ENCODE results near the gene CPLX4. TPM values are rescaled to one million over a fixed set of nuclear protein-coding genes. Genes with fewer than 3 reads are reported as not detected.

CPLX4 gene
- total RNA-seq, 2 donors from 2014 or later, result not detected

- Histone ChIP-seq H3K4me3 (peak within 1 kb of the TSS; percentile 64), H3K27me3 (replicated peaks; ENCODE audit: insufficient read depth) (peaks cover 38% of the 10 kb centered on the region)
- ATAC-seq (ENCODE audit: insufficient number of reproducible peaks, low FRiP score, low read depth), result no peak
Measured at GRCh38 chr18:59272891-59273758, 45.3 kb downstream of the CPLX4 start, which contains the start of gene RAX. TSS of gene RAX (minus strand) at chr18:59273454. CDS start at chr18:59273206, 248 bp downstream.

GRCh38 chr18:59272221-59272888 lies 46.1 kb downstream of the CPLX4 start:
- no peak overlapping the region for H3K27ac ChIP-seq
- H3K9me3 ChIP-seq, result no peaks in the 10 kb centered on the region
- no peak for TF ChIP-seq CTCF (IDR thresholded peaks at IDR 0.05)
- peaks cover 38% of the 10 kb centered on the region for H3K27me3 ChIP-seq (replicated peaks; ENCODE audit: insufficient read depth)
- H3K4me3 ChIP-seq, result peak overlapping the region; percentile 64
- no peaks in the 10 kb centered on the region for H3K36me3 ChIP-seq
- peaks cover 10 to 36% of the 10 kb centered on the region in 2 donors for H3K4me1 ChIP-seq (ENCODE audit: control insufficient read depth in 1 of 2, low read depth in 2 of 2)
- no peak for DNase-seq (ENCODE audit: low spot score)
- no peak for ATAC-seq (ENCODE audit: insufficient number of reproducible peaks, low FRiP score, low read depth)

More at GRCh38 chr18:59272891-59273758, 45.3 kb downstream of the CPLX4 start, which contains the start of gene RAX:
- Histone ChIP-seq H3K4me1 (ENCODE audit: control insufficient read depth in 1 of 2, low read depth in 2 of 2) (peaks cover 10 to 31% of the 10 kb centered on the region in 2 donors), H3K9me3 (no peaks in the 10 kb centered on the region), H3K36me3 (no peaks in the 10 kb centered on the region), H3K27ac (no peak within 1 kb of the TSS)
- no peak for DNase-seq (ENCODE audit: low spot score)
- no peak for TF ChIP-seq CTCF (IDR thresholded peaks at IDR 0.05)

GRCh38 chr18:59271606-59272220 lies 46.7 kb downstream of the CPLX4 start:
- Histone ChIP-seq H3K9me3 (no peaks in the 10 kb centered on the region), H3K36me3 (no peaks in the 10 kb centered on the region), H3K4me3 (peak overlapping the region; percentile 64), H3K27me3 (replicated peaks; ENCODE audit: insufficient read depth) (peaks cover 38% of the 10 kb centered on the region), H3K4me1 (ENCODE audit: control insufficient read depth in 1 of 2, low read depth in 2 of 2) (peaks cover 10 to 36% of the 10 kb centered on the region in 2 donors), H3K27ac (no peak overlapping the region)
- DNase-seq (ENCODE audit: low spot score) (no peak), ATAC-seq (ENCODE audit: insufficient number of reproducible peaks, low FRiP score, low read depth) (no peak)
- no peak for TF ChIP-seq CTCF (IDR thresholded peaks at IDR 0.05)

- Histone ChIP-seq H3K27me3 (replicated peaks; ENCODE audit: insufficient read depth) (peaks cover 44% of the 10 kb centered on the region), H3K4me3 (no peak overlapping the region), H3K27ac (no peak overlapping the region), H3K9me3 (no peaks in the 10 kb centered on the region), H3K4me1 (ENCODE audit: control insufficient read depth in 1 of 2, low read depth in 2 of 2) (peaks cover 10 to 36% of the 10 kb centered on the region in 2 donors), H3K36me3 (no peaks in the 10 kb centered on the region)
- DNase-seq (ENCODE audit: low spot score), result no peak
- no peak for ATAC-seq (ENCODE audit: insufficient number of reproducible peaks, low FRiP score, low read depth)
- TF ChIP-seq CTCF (IDR thresholded peaks at IDR 0.05), result no peak
Measured at GRCh38 chr18:59270689-59271257, 47.7 kb downstream of the CPLX4 start.
